Ecto neural progenitor cell (in vitro differentiated cells): ENCODE data around the gene TMPRSS5.
"Not testable (repeated sequence)": the region's sequence is repeated elsewhere in the genome, so short reads cannot be mapped to it uniquely, and the experiment has no call there.

Experiments
- DNase-seq: peaks from one replicate; pipeline ENCODE4 v3.0.0-alpha.2; 2018; ENCODE audit warnings: low spot score

TMPRSS5 gene

DNA sequence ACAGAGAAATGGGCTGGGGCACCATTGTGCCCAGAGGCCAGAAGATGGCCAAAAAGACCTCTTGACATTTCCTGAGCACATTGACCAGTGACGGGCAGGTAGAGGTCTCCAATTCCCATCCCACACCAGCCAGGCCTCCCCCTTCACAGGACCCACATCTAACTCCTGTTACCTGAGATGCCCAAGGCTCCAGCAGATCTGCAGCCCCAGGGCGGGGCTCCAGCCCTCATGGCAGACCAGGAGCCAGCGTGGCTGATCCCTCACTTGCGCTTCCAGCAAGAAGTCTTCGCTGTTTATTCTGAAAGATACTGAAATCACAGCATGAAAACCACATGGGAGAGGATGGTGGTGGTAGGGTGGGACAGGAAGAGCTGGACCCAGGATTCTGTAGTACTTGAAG, 9.0 kb downstream of the TMPRSS5 start:
- DNase-seq = no peak

DNA sequence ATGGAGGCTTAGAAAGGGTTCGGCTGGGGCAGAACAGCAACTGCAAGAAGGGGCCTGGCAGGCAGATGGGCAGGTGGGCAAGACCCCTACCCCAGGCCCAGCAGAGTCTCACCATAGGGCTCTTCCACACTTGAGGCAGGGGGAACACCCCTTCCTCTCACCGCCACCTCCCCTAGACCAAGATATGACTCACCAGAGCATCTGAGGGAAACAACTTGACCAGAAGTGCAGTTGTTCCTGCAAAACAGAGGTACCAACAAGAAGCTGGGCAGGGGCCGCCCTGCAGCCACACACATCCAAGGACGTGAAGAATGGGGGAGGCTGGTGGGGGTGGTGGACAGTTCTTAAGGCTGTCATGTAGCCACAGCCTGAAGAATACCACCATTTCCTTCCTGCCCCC, 10.9 kb downstream of the TMPRSS5 start:
- DNase-seq = no peak

DNA sequence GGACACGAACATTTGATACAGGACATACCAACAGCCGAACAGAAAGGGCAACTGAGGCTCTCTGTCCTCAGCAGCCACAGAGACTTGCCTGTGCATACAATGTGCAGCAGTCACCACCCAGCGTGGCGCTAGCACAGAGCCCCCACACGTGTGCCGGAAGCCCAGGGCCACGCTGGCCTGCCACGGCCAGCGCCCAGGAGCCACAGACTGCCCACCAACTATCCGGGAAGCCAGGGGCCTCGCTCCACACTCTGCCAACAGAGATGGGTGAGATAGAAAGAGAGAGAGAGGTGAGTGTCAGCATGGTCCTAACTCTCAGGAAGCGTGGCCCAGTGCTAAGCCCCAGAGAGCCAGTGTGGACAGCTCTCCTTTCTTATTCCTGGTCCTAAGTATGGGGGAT, 11.7 kb downstream of the TMPRSS5 start:
- no peak for DNase-seq

DNA sequence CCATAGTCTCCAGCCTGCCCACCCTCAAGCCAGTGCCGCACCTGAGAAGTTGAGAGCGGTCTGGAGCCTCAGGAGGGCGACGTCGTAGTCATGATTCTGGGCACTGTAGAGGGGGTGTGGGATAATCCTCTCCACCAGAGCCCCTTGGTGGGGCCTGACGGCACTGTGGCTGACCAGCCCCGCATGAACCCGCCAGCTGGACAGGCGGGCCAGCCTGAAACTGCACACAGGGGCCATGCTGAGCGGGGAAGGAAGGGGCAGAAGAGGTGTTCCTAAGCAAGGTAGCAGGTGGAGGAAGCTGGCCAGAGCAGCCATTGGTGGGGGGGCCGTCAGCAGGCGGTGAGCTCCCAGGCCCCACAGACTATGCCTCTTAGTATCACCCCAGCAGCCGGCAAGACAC, 13.1 kb downstream of the TMPRSS5 start:
- DNase-seq = no peak

DNA sequence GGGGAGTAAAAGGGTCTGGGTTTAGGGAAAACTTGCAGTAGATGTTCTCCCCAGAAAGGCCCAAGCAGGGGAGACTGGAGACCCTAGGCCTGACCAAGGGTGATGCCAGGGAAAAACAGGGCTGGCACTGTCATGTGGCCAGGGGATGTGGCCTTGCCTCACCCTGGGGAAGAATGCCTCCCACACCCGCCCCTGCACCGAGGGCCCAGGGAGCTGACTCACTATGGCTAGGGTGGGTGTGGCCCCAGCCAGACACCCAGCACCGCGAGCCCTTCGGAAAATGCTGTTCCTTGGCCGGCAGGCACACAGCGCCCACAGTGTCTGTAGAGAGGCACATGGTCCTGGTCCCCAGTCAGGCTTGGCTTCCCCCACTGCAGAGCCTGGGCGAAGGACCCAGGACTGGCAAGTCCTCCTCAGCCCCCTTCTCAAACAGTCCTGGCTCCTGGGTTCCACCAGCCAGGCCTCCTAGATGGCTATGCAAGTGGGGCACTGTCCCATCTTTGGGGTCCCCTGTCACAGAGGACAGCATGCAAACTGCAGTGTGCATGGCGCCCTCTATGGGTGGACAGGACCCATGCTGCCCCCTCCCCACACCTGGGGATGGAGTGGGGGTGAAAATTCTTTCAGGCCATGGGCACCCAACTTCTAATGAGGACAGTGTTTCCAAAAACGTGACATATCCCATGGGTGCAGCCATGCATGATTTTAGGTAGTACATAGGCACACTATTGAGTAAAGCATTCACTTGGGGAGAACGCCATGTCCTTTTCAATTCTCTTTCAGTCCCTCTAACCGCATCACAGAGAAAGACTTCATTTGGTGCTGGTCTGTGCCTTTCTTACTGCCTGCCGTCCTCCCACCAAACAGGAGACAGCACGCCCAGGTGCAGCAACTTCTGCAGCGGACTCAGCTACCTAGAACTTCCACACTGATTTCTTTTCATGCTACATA, 15.2 kb downstream of the TMPRSS5 start:
- DNase-seq = peak; percentile 64

DNA sequence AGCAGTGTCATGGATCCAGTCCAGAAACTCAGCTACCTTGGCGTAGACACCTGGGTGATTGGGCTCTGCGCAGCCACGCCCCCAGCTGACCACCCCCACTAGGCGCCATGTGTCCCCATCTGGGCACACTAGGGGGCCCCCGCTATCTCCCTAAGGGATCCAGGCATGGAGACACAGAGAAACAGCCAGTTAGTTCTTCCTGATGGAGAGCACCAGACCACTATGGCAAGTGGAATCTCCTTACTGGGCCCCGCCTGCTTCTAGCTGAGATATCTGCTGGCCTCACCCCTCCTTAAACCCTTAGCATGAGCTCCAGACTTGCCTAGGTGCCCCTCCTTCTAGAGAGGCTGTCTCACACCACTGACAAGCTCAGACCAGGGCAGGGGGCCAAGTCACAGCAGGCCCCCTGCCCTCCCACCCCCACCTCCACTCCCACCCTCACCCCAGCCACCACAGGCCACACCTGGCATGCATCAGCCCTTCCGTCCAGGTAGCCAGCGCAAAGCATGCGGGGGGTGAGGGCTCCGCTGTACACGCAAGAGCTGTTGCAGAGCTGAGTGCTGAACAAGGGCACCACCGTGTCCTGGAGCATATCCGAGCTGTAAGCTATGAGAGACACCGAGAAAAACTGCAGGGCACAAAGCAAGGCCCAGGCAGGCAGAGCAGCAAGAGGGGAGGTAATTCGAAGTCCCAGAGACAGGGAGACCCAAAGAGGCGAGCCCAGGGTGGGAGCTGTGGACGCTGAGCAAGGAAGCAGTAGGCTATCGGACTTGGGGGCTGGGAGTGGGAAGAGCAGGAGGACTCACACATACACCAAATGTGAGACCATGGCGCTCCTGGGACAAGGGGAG, 16.1 kb downstream of the TMPRSS5 start:
- no peak for DNase-seq

DNA sequence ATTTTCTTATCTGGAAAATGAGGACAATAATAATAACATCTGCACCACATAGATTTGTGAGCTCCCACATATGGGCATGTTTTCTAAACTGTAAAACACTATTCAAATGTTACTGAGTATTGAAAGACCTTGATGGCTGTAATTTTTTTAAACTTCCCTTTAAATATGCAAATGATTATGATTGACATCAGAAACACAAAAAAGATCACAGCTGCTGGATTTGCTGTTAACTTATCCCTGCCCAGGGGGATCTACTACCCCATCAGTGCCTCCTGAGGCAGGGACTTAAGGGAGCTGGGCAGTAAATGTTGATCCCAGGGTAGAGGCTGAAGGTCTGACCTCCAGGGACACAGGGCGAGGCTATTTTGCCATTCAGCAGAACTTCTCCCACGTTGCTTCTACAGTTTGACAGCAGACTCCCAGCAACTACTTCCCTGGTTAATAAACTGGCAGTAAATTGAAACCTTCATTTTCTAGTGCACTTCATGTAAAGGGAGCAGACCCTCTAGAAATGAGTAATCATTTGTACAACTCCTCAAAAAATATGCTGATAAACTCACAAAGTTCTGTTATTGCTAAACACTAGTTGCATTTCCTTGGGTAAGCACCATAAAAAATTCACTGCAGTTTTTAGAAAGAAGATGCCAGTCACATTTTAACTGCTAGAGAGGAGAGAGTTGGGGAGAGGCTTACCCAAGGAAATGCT, 20.3 kb downstream of the TMPRSS5 start:
- no peak for DNase-seq

DNA sequence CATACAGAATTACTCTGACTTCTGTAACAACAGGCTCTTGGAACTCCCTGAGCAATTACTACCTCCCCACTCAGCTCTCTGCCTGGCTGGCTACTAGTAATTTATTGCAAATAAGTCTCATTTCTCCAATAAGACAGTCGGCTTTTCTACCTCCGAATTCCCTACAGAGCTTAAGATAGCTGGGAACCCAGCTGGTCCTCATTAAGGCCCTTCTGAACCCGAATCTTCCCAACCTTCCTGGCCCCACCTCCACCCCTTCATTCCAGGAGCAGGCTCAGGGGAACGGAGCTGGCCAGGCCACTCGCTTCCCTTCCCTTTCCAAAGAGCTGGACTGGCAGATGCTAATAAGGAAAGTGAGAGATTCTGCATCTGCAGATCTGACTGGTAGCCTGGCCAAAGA, 21.6 kb downstream of the TMPRSS5 start:
- no peak for DNase-seq

DNA sequence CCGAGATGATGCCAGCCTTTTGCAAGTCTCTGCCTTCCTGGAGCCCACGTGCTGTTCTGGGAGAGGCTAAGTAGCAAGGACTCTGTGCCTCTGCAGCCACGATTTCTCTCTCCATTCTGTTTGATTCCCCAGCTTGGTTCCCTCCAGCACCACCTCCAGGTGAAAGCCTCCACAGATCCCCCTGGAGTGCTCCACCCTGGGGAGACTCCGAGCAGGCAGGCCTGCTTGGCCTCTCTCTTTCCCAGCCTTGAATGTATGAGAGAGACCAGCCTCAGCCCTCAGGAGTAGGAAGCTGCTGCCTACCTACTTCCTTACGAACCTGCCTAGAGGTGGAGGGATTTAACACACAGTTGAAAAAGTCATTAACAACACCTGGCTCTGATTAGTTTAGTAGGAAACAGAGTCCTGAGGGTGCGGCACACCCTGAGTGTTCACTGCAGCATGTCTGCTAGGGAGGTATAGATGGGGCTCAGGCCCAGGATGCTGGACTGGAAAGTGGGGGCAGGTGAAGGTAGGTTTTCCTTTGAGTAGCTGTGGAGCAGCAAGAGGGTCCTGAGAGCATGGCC, 22.5 kb downstream of the TMPRSS5 start:
- no peak for DNase-seq

DNA sequence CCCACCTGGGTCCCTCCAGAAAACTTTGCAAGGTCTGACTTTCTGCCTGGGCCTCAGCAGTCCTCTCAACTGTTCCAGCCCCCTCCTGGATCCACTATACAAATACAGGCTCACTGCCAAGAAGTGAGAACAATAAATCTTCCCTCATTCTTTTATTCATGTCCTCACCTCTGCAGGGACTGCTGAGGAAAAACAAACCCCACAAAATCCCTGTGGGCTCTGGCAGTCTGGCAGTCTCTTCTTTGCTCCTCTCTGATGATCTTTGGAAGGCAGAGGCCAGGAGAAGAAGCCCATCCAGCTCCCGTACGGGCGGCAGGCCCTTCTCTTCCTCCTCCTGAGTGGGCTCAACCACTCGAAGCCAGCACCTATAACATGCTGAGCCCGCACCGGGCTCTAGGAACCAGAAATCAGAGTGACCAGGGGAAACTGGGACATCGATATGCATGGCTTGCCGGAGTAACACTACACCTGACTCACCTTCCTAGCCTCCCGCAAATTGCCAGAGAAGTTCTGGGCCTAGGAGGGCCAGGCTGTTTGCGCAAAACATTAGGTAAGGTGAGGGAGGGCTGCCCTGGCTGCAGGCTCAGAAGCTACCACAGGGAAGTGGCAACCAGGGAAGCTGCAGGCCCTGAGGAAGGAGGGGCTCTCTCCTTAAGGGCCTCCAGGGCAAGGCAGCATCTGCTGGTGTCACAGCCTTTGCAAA, 24.2 kb downstream of the TMPRSS5 start:
- no peak for DNase-seq

DNA sequence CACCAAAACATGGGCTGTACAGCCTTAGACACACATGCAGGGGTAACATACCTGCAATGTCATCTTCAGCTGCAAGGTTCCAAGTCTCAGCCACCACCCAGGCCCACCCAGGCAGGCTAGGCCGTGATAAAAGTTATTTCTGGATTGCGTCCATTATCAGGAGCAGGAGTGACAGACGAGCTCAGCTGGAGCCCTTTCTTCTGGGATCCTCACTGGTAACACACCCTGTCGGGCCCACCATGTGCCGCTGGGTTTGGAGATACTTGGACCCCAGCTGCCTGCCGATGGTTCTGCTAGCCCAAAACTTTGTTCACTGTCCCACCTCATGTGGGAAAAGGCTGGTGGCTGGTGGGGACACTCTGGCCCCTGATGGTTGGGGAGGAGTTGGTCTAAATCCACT, 24.8 kb downstream of the TMPRSS5 start:
- DNase-seq = no peak

DNA sequence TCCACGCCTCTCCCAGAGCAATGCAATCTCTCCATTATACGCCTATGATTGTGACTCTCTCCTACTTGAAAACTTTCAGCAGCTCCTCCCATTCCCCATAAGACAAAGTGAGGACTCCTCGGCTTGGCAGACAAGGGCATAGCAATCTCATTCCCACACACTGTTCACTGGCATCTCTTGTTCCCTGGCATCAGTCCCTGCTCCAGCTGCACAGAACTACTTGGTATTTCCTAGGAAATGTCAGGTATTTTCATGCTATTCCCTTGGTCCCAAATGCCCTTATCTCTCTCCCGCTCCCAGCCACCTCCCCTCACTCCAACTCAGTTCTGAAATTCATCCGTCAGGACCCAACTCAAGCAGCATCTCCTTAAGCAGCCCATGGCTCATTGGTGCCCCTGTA, 28.4 kb downstream of the TMPRSS5 start:
- DNase-seq = no peak

DNA sequence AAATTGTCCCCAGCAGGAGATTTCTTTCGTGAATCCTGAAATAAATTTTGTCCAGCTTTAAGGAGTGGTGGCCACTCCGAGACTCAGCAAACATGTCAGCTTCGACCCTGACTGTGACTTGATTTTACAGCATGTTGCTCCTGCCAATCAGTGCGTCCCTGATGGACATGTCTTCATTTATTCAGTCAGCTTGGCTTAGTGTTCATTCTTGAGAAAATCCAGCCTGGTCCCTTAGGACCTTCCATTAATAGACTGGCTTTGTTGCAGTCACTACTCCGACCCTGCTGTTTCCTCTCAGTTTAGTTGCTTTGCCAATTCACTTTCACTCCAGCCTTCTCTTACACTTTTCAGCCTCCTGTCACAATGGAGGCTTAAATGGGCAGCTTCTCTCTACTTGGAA, 30.5 kb downstream of the TMPRSS5 start:
- DNase-seq = no peak

DNA sequence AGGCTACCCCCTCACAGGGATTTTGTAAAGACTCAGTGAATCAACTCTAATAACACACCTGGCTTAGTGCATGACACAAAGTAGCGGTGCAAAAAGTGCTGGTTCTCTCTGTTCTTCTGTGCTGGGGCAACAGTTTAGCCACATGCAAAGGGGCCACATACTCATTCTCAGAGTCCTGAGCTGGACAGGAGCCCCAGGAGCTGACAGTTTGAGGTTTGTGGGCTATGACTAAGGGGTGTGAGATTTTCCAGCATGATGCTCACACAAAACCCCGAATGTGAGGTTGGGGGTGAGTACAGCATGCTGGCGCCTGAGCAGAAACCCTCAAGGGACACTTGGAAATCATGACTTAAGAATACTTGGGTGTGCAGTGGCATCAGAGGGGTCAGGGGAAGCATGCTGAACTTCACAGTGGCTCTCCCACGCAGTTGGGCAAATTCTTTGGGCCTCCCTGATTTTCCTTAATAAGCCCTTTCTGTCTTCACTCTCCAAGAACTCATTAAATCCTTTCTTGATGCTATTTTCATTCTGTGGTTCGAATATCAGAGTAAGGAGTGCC, 31.0 kb downstream of the TMPRSS5 start:
- DNase-seq = no peak

DNA sequence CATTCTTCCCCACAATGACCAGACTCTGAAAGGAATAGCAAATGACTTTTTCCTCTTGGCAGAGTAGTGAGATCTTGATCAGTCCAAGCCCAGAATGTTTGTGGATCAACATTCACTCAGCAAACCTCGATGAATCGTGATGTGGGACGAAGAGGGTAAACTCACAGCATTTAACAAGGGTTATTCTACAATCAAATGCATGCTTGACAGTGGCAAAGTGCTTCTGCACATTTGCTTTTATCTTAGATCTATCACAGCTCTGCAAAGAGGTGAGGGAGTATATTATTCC, 31.8 kb downstream of the TMPRSS5 start:
- DNase-seq = no peak

DNA sequence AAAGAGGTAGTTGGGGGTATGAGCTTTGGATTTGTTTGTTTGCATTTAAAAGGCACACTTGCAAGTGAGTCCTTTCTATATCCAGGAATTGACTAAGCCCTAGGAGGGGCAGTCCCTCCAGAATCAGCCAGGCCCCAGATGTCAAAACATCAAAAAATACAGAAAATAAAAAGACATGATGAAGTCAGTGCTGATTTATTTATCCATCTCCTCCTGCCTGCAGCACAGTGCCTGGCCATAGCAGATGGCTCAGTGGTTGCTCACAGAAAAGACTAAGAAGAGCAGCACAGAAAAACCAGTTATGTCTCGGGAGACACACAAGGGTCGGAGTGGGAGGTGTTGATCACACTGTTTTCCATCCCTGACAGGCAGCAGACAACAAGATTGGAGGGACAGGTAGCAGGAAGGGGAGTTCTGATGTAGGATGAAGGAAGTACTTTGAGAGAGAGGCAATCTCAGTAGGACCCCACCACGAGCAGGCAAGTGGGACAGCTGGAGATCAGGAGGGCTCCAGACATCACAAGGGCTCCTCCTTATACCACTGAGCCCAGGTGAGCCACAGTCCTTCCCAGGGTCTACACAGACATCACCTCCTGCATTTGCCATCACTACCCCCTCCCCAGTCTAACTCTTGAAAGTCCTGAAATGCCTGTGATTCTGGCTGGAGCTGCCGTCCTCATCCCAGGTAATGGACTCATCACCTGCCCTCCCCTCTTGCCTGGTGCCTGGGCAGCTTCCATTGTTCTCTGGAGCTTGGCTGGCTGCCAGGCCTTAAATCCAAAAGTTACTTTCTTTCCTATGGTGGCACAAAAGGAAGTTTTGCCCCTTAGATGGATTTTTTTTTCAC, 32.3 kb downstream of the TMPRSS5 start:
- no peak for DNase-seq

DNA sequence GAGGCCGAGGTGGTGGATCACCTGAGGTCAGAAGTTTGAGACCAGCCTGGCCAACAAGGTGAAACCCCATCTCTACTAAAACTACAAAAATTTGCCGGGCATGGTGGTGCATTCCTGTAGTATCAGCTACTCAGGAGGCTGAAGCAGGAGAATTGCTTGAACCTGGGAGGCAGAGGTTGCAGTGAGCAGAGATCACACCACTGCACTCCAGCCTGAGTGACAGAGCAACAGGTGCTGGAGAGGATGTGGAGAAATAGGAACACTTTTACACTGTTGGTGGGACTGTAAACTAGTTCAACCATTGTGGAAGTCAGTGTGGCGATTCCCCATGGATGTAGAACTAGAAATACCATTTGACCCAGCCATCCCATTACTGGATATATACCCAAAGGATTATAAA, 34.2 kb downstream of the TMPRSS5 start:
- DNase-seq = not testable (repeated sequence)

DNA sequence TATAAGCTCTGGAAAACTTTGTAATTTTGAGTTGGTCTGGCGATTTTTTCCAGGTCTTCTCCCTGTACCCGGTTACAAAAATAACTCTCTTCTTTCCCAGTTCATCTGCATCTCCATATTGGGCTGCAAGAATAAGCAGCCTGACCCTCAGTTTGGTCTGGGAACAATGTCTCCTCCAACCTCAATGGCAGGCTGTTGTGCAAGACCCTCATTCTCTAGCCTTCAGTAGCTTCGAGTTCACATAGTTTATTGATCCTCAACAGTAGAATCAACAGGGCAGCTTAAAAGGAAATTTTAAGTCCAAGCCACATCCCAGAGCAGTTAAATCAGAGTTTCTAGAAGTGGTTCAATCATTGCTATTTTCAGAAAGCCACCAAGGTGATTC, 35.3 kb downstream of the TMPRSS5 start:
- no peak for DNase-seq

DNA sequence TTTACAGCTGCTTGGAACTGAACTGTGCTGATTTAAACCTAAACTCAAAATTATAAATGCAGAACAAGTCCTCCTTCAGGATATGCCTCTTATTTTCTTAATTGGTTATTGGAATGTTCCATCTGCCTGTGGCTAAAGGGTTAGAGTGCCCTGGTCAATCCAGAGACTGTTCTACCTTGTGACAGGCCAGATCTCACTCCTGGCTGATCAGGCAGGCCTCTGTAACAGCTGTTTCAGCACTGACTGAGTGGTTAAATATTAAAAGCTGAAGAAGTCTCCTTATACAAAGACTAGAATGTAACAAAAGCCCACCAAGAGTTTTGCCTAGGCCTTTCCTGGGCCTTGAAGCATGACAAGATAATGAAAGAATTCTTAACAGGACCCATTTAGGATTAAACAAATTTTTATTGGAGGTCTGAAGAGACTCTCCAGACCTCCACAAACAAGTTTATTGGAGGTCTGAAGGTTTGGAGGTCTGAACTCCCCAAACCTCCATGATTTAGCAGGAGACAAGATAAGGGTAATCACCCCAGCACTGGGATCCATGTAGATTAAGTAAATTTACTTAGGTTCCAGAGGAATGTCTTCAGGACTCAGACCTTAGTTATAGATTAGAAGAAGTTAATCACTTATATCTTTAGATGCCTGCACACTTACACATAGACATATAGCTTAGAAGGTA, 35.8 kb downstream of the TMPRSS5 start:
- DNase-seq = no peak

DNA sequence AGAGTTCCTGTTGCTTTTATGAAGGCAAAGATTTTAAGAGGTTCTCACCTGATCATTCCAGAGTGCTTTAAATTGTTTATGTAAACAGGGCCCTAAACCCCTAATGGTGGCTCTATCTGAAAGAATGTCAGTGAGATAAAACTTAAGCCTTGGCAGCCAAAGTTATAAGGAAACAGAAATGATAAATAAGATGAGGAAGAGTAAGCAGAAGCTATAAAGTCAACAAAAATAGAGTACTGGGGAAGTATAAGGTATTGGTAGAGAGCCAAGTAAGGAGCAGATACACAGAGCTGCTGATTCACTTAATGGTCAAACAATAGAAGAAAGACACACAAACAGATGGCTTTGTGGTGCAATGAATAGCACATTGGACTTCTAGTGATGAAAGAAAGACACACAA, 37.9 kb downstream of the TMPRSS5 start:
- DNase-seq = no peak
